ENCODE measurements around the gene TBX2.

The TBX2 gene

GRCh38 chr17:61380836-61381525, 18.7 kb upstream of the TBX2 start:
- H3K27me3 Mint-ChIP-seq, result no peaks in the 10 kb centered on the region
- no peak overlapping the region for H3K27ac Mint-ChIP-seq
- H3K9me3 Mint-ChIP-seq, result no peaks in the 10 kb centered on the region
- H3K4me3 Mint-ChIP-seq, result no peak overlapping the region
- peaks cover 6% of the 10 kb centered on the region for H3K36me3 Mint-ChIP-seq
- no peaks in the 10 kb centered on the region for H3K4me1 Mint-ChIP-seq

GRCh38 chr17:61381537-61381936, 18.1 kb upstream of the TBX2 start:
- Mint-ChIP-seq H3K27me3 (no peaks in the 10 kb centered on the region), H3K4me3 (no peak overlapping the region), H3K4me1 (no peaks in the 10 kb centered on the region), H3K36me3 (peaks cover 6% of the 10 kb centered on the region), H3K27ac (no peak overlapping the region), H3K9me3 (no peaks in the 10 kb centered on the region)

- no peaks in the 10 kb centered on the region for H3K4me1 Mint-ChIP-seq
- H3K27ac Mint-ChIP-seq, result no peak overlapping the region
- H3K36me3 Mint-ChIP-seq, result peaks cover 6% of the 10 kb centered on the region
- no peaks in the 10 kb centered on the region for H3K27me3 Mint-ChIP-seq
- no peak overlapping the region for H3K4me3 Mint-ChIP-seq
- no peaks in the 10 kb centered on the region for H3K9me3 Mint-ChIP-seq
Observed at GRCh38 chr17:61382796-61383688, 16.6 kb upstream of the TBX2 start.

DNA sequence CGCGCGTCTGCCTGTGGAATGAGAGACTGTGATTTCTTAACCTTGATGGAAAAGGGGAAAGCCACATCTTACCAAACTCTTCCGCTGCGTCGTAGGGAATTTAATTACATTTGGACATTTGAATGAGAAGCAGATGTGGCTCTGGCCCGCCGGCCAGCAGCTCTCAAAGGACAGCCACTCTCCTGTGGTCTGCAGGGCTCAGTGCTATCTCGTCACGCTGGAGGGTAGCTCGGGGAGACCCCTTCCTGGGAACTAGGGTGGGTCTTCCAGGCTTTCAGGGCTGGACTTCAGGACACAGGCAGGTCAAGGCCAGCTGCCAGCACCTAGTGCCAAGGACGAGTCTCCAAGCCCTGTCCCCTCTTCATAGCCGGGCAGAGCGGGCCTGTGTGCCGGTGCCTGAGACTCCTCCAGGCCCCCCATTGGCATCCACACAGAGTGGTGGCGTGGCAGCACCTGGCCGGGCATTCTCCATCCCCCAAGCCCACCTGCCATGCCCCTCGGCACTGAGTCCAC, 15.9 kb upstream of the TBX2 start:
- no peak overlapping the region for H3K4me3 Mint-ChIP-seq
- no peaks in the 10 kb centered on the region for H3K27me3 Mint-ChIP-seq
- no peaks in the 10 kb centered on the region for H3K4me1 Mint-ChIP-seq
- H3K9me3 Mint-ChIP-seq, result no peaks in the 10 kb centered on the region
- peaks cover 6% of the 10 kb centered on the region for H3K36me3 Mint-ChIP-seq
- H3K27ac Mint-ChIP-seq, result no peak overlapping the region

DNA sequence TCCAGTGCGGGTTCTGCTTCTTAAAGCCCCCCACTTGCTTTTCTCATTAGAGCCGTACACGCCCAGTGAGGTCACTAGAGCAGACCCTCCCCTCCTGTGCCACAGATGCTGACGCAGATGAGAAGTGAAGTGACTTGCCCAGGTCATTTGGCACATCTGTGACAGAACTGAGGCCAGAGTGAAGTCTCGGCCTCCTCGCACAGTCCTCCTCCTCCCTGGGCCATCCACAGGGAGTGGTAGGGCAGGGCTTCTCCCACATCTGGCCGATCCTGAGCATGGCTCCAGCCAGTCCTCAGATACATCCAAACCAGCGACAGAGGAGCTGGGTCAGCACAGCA, 15.3 kb upstream of the TBX2 start:
- Mint-ChIP-seq H3K4me1 (peaks cover 2% of the 10 kb centered on the region), H3K4me3 (no peak overlapping the region), H3K27me3 (peaks cover 2% of the 10 kb centered on the region), H3K27ac (no peak overlapping the region), H3K36me3 (peaks cover 6% of the 10 kb centered on the region), H3K9me3 (no peaks in the 10 kb centered on the region)

DNA sequence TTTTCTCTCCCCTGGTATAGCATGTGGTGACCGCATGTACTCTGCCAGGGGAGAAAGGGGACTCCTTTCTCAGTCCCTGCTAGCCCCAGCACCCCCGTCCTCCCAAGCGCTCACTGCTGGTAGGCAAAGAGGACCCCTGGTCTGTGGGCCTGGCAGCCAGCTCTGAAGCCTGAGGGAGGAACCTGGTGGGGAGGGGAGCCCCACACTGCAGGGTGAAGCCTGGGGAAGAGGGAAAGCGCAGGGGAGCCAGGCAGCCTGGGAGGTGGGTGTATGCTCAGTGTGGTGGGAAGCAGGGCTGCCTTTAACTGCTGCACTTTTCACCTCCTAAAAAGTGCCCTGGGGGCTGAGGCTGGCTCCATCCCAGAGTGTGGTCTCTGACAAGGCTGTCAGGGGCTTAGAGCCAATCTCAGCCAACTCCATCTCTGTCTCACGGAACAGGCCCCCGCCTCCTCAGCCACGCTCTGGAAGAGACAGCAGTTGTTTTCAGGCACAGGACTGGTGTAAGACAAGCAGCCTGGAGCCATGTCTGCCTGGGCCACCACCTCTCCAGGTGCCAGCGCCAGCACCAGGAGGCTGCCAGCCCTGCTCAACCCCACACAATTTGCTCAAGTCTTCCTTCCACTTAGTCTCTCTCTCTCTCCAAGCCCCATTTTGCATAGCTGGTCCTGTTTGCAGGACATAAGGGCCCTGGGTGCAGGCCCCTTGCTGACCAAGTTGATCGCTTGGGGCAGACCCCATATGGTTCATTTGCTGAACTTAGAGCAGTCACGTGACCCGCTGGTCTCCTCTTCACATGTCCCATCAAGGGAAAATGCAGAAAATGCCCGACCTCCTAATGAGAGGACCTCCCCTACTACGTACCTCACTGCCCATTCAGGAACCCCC, 14.7 kb upstream of the TBX2 start:
- H3K4me3 Mint-ChIP-seq, result no peak overlapping the region

GRCh38 chr17:61385577-61386236, 13.9 kb upstream of the TBX2 start:
- no peak overlapping the region for H3K27ac Mint-ChIP-seq
- peaks cover 3% of the 10 kb centered on the region for H3K27me3 Mint-ChIP-seq
- H3K4me1 Mint-ChIP-seq, result peaks cover 3% of the 10 kb centered on the region
- H3K4me3 Mint-ChIP-seq, result no peak overlapping the region
- peaks cover 4% of the 10 kb centered on the region for H3K36me3 Mint-ChIP-seq
- no peaks in the 10 kb centered on the region for H3K9me3 Mint-ChIP-seq

More for the DNA sequence above, 14.7 kb upstream of the TBX2 start:
- Mint-ChIP-seq H3K4me1 (peaks cover 3% of the 10 kb centered on the region), H3K9me3 (no peaks in the 10 kb centered on the region), H3K27ac (no peak overlapping the region), H3K27me3 (peaks cover 3% of the 10 kb centered on the region), H3K36me3 (peaks cover 4% of the 10 kb centered on the region)

DNA sequence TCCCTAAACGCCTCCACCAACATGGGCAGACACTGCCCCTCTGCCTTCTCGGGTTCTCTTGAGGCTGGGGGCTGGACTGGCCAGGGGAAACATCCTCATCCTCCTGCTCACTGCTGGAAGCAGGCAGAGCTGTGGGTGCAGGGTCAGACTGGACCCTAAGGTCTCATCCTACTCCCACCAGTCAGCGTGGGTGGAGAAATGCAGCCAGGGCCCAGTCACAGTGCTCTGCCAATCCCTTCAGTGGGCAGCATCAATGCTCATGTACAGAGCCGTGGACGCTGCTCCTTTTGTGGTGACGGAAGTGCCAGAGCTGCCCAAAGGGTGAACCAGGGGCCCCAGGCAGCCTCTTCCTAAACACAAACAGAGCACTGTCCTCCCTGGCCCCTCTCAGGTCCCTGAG, 13.4 kb upstream of the TBX2 start:
- Mint-ChIP-seq H3K36me3 (peaks cover 2% of the 10 kb centered on the region), H3K27me3 (peaks cover 3% of the 10 kb centered on the region), H3K9me3 (no peaks in the 10 kb centered on the region), H3K4me3 (no peak overlapping the region), H3K27ac (no peak overlapping the region), H3K4me1 (peaks cover 3% of the 10 kb centered on the region)

DNA sequence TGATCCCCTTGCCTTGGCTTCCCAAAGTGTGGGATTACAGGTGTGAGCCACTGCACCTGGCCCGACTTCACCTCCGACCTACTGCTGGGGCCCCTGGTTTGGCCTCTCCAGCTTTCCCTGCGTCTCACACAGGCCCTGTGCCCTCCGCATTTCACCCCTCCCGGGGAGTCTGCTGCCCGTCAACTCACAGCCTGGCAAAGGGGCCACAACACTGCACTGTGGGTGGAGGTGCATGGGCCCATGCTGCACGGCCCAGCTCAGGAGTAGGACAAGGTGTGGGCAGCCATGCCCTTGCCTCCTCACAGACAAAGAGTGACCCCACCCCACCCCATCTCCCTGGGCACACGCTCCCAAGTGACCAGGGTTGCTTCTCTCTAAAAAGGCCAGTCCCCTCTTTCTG, 12.6 kb upstream of the TBX2 start:
- H3K27me3 Mint-ChIP-seq, result peaks cover 3% of the 10 kb centered on the region
- peaks cover 2% of the 10 kb centered on the region for H3K36me3 Mint-ChIP-seq

DNA sequence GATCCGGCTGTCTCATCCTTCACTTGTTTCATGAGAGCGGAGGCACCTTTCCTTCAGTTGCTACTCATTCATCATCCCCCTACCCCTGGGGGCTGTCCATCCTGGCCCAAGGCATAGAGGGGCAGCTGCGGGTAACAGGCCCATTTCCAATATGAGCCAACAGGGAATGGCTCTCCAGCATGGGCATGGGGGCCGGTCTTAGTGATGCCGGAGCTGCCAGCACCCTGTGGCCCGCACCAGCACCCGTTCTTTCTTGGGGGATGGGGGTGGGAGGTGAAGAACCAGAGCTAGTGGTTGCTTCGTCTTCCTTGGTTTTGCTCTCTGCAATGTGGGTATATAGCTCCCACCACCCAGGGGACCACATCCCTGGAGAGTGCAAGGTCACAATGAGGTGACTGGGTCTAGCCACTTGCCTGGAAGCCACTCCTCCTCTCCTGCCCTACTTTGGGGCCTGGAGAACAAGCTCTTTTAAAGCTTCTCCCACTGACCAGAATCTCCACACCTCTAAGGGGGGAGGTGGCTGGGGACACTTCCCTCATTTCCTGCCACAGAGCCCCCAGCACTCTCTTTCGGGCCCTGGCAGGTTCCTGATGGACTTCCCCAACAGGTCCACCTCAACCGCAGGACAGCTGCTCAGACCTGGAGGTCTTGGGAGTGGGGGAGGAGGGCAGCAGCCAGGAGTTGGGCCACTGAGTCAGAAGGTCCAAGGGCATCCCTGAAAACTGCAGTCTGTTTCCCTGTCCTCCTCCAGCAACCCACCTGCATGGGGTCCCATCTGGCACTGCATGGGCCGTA, 11.9 kb upstream of the TBX2 start:
- no peak overlapping the region for H3K4me3 Mint-ChIP-seq
- H3K27me3 Mint-ChIP-seq, result peaks cover 3% of the 10 kb centered on the region
- H3K36me3 Mint-ChIP-seq, result peaks cover 6% of the 10 kb centered on the region
- H3K27ac Mint-ChIP-seq, result no peak overlapping the region
- H3K4me1 Mint-ChIP-seq, result peaks cover 3% of the 10 kb centered on the region
- H3K9me3 Mint-ChIP-seq, result no peaks in the 10 kb centered on the region

More for the DNA sequence above, 12.6 kb upstream of the TBX2 start:
- Mint-ChIP-seq H3K9me3 (no peaks in the 10 kb centered on the region), H3K27ac (no peak overlapping the region), H3K4me3 (no peak overlapping the region), H3K4me1 (peaks cover 3% of the 10 kb centered on the region)

- Mint-ChIP-seq H3K27me3 (peaks cover 3% of the 10 kb centered on the region), H3K9me3 (no peaks in the 10 kb centered on the region), H3K27ac (no peak overlapping the region), H3K4me1 (peaks cover 3% of the 10 kb centered on the region), H3K4me3 (no peak overlapping the region), H3K36me3 (peaks cover 6% of the 10 kb centered on the region)
Observed at GRCh38 chr17:61388561-61389356, 10.9 kb upstream of the TBX2 start.

- H3K4me1 Mint-ChIP-seq, result peaks cover 3% of the 10 kb centered on the region
- no peak overlapping the region for H3K27ac Mint-ChIP-seq
- H3K4me3 Mint-ChIP-seq, result no peak overlapping the region
- no peaks in the 10 kb centered on the region for H3K9me3 Mint-ChIP-seq
- peaks cover 6% of the 10 kb centered on the region for H3K36me3 Mint-ChIP-seq
- H3K27me3 Mint-ChIP-seq, result peaks cover 4% of the 10 kb centered on the region
Observed at GRCh38 chr17:61389670-61390478, 9.8 kb upstream of the TBX2 start.

- Mint-ChIP-seq H3K4me3 (no peak overlapping the region), H3K27me3 (peaks cover 8% of the 10 kb centered on the region), H3K4me1 (peaks cover 3% of the 10 kb centered on the region), H3K27ac (no peak overlapping the region), H3K9me3 (no peaks in the 10 kb centered on the region), H3K36me3 (peaks cover 4% of the 10 kb centered on the region)
Observed at GRCh38 chr17:61390479-61390791, 9.2 kb upstream of the TBX2 start.
